Hematopoietic multipotent progenitor cell treated with erythropoietin and hydrocortisone succinate and interleukin-3 and kit ligand, for 17 days (in vitro differentiated cells): ENCODE measurements around the gene OPRM1.
"Not testable (repeated sequence)": the region's sequence is repeated elsewhere in the genome, so short reads cannot be mapped to it uniquely, and the experiment has no call there.

Source experiments
- DNase-seq: peaks from one replicate; pipeline ENCODE4 v3.0.0-alpha.2; 2015; ENCODE audit warnings: low spot score

The OPRM1 gene

GRCh38 chr6:154209555-154209954 lies 170.5 kb downstream of the OPRM1 start:
- no peak for DNase-seq

- DNase-seq: no peak
Observed at GRCh38 chr6:154210678-154211077, 171.6 kb downstream of the OPRM1 start.

GRCh38 chr6:154213782-154214181 lies 174.7 kb downstream of the OPRM1 start:
- DNase-seq: no peak

GRCh38 chr6:154218301-154218700 lies 179.3 kb downstream of the OPRM1 start:
- no peak for DNase-seq

GRCh38 chr6:154218787-154219186 lies 179.7 kb downstream of the OPRM1 start:
- DNase-seq: no peak

- no peak for DNase-seq
Observed at GRCh38 chr6:154219250-154219649, 180.2 kb downstream of the OPRM1 start.

GRCh38 chr6:154222716-154223115 lies 183.7 kb downstream of the OPRM1 start:
- no peak for DNase-seq

- no peak for DNase-seq
Observed at GRCh38 chr6:154223296-154223695, 184.3 kb downstream of the OPRM1 start.

- DNase-seq: no peak
Observed at GRCh38 chr6:154226461-154226860, 187.4 kb downstream of the OPRM1 start.

- DNase-seq: no peak
Observed at GRCh38 chr6:154227862-154228520, 189.0 kb downstream of the OPRM1 start.

- no peak for DNase-seq
Observed at GRCh38 chr6:154228521-154228905, 189.5 kb downstream of the OPRM1 start.

GRCh38 chr6:154229786-154230185 lies 190.7 kb downstream of the OPRM1 start:
- DNase-seq: no peak

GRCh38 chr6:154230393-154230792 lies 191.4 kb downstream of the OPRM1 start:
- DNase-seq: no peak

- DNase-seq: no peak
Observed at GRCh38 chr6:154230910-154231595, 192.0 kb downstream of the OPRM1 start.

GRCh38 chr6:154232013-154232910 lies 193.2 kb downstream of the OPRM1 start:
- no peak for DNase-seq

- DNase-seq: no peak
Observed at GRCh38 chr6:154233383-154233782, 194.3 kb downstream of the OPRM1 start.

GRCh38 chr6:154234019-154234772 lies 195.2 kb downstream of the OPRM1 start:
- no peak for DNase-seq

GRCh38 chr6:154236646-154237301 lies 197.7 kb downstream of the OPRM1 start:
- DNase-seq: no peak

- no peak for DNase-seq
Observed at GRCh38 chr6:154238831-154239230, 199.8 kb downstream of the OPRM1 start.

- no peak for DNase-seq
Observed at GRCh38 chr6:154239392-154239791, 200.4 kb downstream of the OPRM1 start.

- DNase-seq: not testable (repeated sequence)
Observed at GRCh38 chr6:154241061-154241460, 202.0 kb downstream of the OPRM1 start.

GRCh38 chr6:154241581-154241980 lies 202.5 kb downstream of the OPRM1 start:
- DNase-seq: no peak
